ENCODE data around the gene UTP25.

DNA sequence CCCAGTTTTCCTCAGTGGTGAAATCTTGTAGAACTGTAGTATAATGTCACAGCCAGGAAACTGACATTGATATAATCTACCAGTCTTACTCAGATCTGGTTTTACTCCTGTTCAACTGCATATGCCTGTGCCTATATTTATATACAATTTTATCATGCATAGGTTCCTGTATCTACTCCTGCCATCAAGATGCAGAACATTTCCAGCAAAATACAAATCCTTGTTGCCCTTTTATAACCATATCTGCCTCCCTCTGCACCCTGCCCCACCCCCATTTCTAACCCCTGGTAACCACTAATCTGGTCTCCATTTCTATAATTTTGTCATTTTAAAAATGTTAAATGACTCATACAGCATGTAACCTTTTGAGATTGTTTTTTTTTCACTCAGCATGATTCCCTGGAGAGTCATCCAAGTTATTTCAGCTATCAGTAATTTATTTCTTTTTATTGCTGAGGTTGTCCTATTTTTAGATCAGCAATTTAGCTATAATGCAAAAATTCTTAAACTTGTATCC, 8.1 kb downstream of the UTP25 start:
- TF ChIP-seq, protein P1, sequence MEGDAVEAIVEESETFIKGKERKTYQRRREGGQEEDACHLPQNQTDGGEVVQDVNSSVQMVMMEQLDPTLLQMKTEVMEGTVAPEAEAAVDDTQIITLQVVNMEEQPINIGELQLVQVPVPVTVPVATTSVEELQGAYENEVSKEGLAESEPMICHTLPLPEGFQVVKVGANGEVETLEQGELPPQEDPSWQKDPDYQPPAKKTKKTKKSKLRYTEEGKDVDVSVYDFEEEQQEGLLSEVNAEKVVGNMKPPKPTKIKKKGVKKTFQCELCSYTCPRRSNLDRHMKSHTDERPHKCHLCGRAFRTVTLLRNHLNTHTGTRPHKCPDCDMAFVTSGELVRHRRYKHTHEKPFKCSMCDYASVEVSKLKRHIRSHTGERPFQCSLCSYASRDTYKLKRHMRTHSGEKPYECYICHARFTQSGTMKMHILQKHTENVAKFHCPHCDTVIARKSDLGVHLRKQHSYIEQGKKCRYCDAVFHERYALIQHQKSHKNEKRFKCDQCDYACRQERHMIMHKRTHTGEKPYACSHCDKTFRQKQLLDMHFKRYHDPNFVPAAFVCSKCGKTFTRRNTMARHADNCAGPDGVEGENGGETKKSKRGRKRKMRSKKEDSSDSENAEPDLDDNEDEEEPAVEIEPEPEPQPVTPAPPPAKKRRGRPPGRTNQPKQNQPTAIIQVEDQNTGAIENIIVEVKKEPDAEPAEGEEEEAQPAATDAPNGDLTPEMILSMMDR (IDR thresholded peaks at IDR 0.05), result no peak
- no peak for TF ChIP-seq POLR2A (IDR thresholded peaks at IDR 0.05)

All from tibial nerve (tissue), 3 donors.